Ovary (tissue), 3 donors: Measurements from ENCODE around the gene RTN1.

Experiments
- CTCF ChIP-seq, 3 donors: fragments of 450-650 bp in 2 of 3; fragments of 200-600 bp in 1 of 3; IDR thresholded peaks; one replicate each; pipeline versions ENCODE4 v1.5.1 to v1.8.0; 2016 to 2022; ENCODE audit warnings: antibody characterized with exemption in 3 of 3, mild to moderate bottlenecking in 1 of 3
- EP300 ChIP-seq: sonication (generic); formaldehyde crosslinking; IDR thresholded peaks from one replicate; pipeline ENCODE4 v1.6.1; 2017; ENCODE audit warnings: antibody characterized with exemption
- POLR2A ChIP-seq: fragments of 450-650 bp; IDR thresholded peaks from one replicate; pipeline ENCODE4 v1.6.1; 2017; ENCODE audit warnings: antibody characterized with exemption, mild to moderate bottlenecking, moderate library complexity
- donor health status: DM: no; HTN: no; CAD: no.

- TF ChIP-seq CTCF (IDR thresholded peaks at IDR 0.05) = no peak
- no peak for TF ChIP-seq POLR2A
- TF ChIP-seq EP300 = no peak
Measured at GRCh38 chr14:59629444-59630287, 240.9 kb downstream of the RTN1 start.
